B cell (primary cell): ENCODE data around the gene NDOR1. TPM values are rescaled to one million over a fixed set of nuclear protein-coding genes. Genes with fewer than 3 reads are reported as not detected.

ENCODE experiments used
- ATAC-seq: fragments of 200-7000 bp; cut with Tn5 transposase; one replicate; pipeline ENCODE4 v1.10.0; 2021; ENCODE audit warnings: low read depth, mild to moderate bottlenecking, moderate number of reproducible peaks, moderate library complexity
- CTCF ChIA-PET: fragments of 350-600 bp; sonication (Branson Sonifier 250); formaldehyde crosslinking; loops from one replicate; lab custom pipeline; 2021; ENCODE audit warnings: antibody characterized with exemption, inconsistent platforms; lab: Charles Lee
- POLR2A ChIA-PET: fragments of 350-600 bp; sonication (Branson Sonifier 250); formaldehyde crosslinking; loops from one replicate; lab custom pipeline; 2021; ENCODE audit warnings: antibody characterized with exemption; lab: Charles Lee
- DNase-seq: peaks from one replicate; pipeline ENCODE4 v3.0.0; 2013
- H2AFZ ChIP-seq: 2 replicates; pipeline ENCODE4 v1.6.1; 2012; ENCODE audit warnings: mild to moderate bottlenecking, low read depth, low read length; ENCODE audit not compliant: insufficient read depth, poor library complexity, severe bottlenecking
- H3K27ac ChIP-seq, 2 donors: 1 replicate in 1 of 2; 2 replicates in 1 of 2; pipeline ENCODE4 v1.5.1; 2012 to 2013; ENCODE audit warnings: low read length in 2 of 2, mild to moderate bottlenecking in 2 of 2, moderate library complexity in 1 of 2
- H3K27me3 ChIP-seq, 4 experiments: fragments of 200-600 bp in 1 of 4; sonication (generic) in 1 of 4; replicated peaks in 1 of 4; 1 replicate in 2 of 4; 2 replicates in 2 of 4; pipeline versions ENCODE4 v1.6.1 to v1.7.0; 2013 to 2016; ENCODE audit warnings: low read length in 3 of 4, mild to moderate bottlenecking in 2 of 4, mixed read lengths in 1 of 4, moderate library complexity in 1 of 4; ENCODE audit not compliant: insufficient read depth in 4 of 4, control insufficient read depth in 3 of 4; ENCODE audit errors: control extremely low read depth in 1 of 4
- H3K36me3 ChIP-seq, 2 experiments: replicated peaks in 1 of 2; 1 replicate in 1 of 2; 2 replicates in 1 of 2; pipeline versions ENCODE4 v1.6.1 to v1.7.1; 2013; ENCODE audit warnings: low read length in 1 of 2; ENCODE audit not compliant: insufficient read depth in 2 of 2, control insufficient read depth in 1 of 2; ENCODE audit errors: control extremely low read depth in 1 of 2, extremely low read depth in 1 of 2
- H3K4me1 ChIP-seq, 2 donors: fragments of 200-600 bp in 1 of 2; sonication (generic) in 1 of 2; 1 replicate in 1 of 2; 2 replicates in 1 of 2; pipeline versions ENCODE4 v1.5.1 to v1.6.1; 2013 to 2017; ENCODE audit warnings: low read length in 2 of 2; ENCODE audit not compliant: control insufficient read depth in 2 of 2, insufficient read depth in 2 of 2
- H3K4me2 ChIP-seq: replicated peaks from 2 replicates; pipeline ENCODE3; 2012; ENCODE audit warnings: mild to moderate bottlenecking, low read depth, low read length; ENCODE audit not compliant: poor library complexity, severe bottlenecking
- H3K4me3 ChIP-seq, 5 experiments: fragments of 200-600 bp in 1 of 5; sonication (generic) in 1 of 5; 1 replicate in 3 of 5; 2 replicates in 2 of 5; pipeline versions ENCODE4 v1.5.1 to v1.7.0; 2011 to 2016; ENCODE audit warnings: low read length in 4 of 5, mild to moderate bottlenecking in 4 of 5, low read depth in 2 of 5, control low read depth in 1 of 5, moderate library complexity in 1 of 5; ENCODE audit not compliant: insufficient read depth in 1 of 5; ENCODE audit errors: control extremely low read depth in 1 of 5, extremely low read depth in 1 of 5
- H3K79me2 ChIP-seq: fragments of 200-600 bp; sonication (generic); one replicate; pipeline ENCODE4 v1.6.0; 2016; ENCODE audit warnings: low read length; ENCODE audit not compliant: control insufficient read depth, insufficient read depth
- H3K9ac ChIP-seq: fragments of 200-600 bp; sonication (generic); 2 replicates; pipeline ENCODE4 v1.6.1; 2017; ENCODE audit warnings: mild to moderate bottlenecking, low read length, moderate library complexity
- H3K9me3 ChIP-seq, 3 donors: one replicate each; pipeline versions ENCODE4 v1.6.1 to v1.7.1; 2013; ENCODE audit warnings: low read length in 2 of 3; ENCODE audit not compliant: control insufficient read depth in 2 of 3, insufficient read depth in 1 of 3; ENCODE audit errors: control extremely low read depth in 1 of 3
- H4K20me1 ChIP-seq: 2 replicates; pipeline ENCODE4 v1.6.0; 2012; ENCODE audit warnings: mild to moderate bottlenecking, low read length; ENCODE audit not compliant: insufficient read depth, control insufficient read depth, poor library complexity, severe bottlenecking
- H3K27ac Mint-ChIP-seq: one replicate; pipeline ENCODE4 v1.8.0; 2021; ENCODE audit warnings: mixed read lengths
- H3K27me3 Mint-ChIP-seq: one replicate; pipeline ENCODE4 v1.8.0; 2021; ENCODE audit warnings: mixed read lengths
- H3K4me1 Mint-ChIP-seq: one replicate; pipeline ENCODE4 v1.8.0; 2021; ENCODE audit warnings: mixed read lengths
- H3K4me3 Mint-ChIP-seq: one replicate; pipeline ENCODE4 v1.8.0; 2021; ENCODE audit warnings: mixed read lengths
- H3K9me3 Mint-ChIP-seq: one replicate; pipeline ENCODE4 v1.8.0; 2022; ENCODE audit warnings: mixed read lengths; ENCODE audit not compliant: insufficient read depth
- CTCF ChIP-seq: fragments of 200-600 bp; IDR thresholded peaks from one replicate; pipeline ENCODE4 v1.8.0; 2022; ENCODE audit warnings: antibody characterized with exemption, mild to moderate bottlenecking
- EZH2 ChIP-seq: IDR thresholded peaks from 2 replicates; pipeline ENCODE4 v1.6.1; 2012; ENCODE audit warnings: borderline replicate concordance, low read depth, mild to moderate bottlenecking, moderate library complexity, low read length; ENCODE audit not compliant: insufficient read depth, poor library complexity, severe bottlenecking
- WGBS: methylation state at CpG from one replicate; pipeline ENCODE4 v1.1.5; 2013; ENCODE audit warnings: missing lambda C conversion rate; ENCODE audit not compliant: insufficient coverage; 5-methylcytosine and 5-hydroxymethylcytosine counted together
- intact Hi-C: fragments of 100-400 bp; cut with micrococcal nuclease; formaldehyde crosslinking; loops from one replicate; pipeline ENCODE4 v1.10.0; 2022
- polyA plus RNA-seq: library from polyadenylated mRNA; depleted of rRNA; stranded (reverse); fragments of >200 nt; gene quantifications from 2 replicates; pipeline ENCODE4 v1.2.3, GENCODE V29; 2012
- total RNA-seq, 2 donors: library from RNA; stranded (reverse); fragments of 120-200 nt in 1 of 2; gene quantifications; 1 replicate in 1 of 2; 2 replicates in 1 of 2; pipeline versions ENCODE4 v1.2.3 to v1.2.4, GENCODE V29; 2013 to 2022

NDOR1 gene
- total and polyA plus RNA-seq, 2 donors (not counting 1 experiment from before 2014, with no cell fraction given): 36.4 to 40.9 TPM

- Histone ChIP-seq H3K79me2 (no peaks in the 10 kb centered on the region), H3K4me1 (peaks cover 5 to 16% of the 10 kb centered on the region in 2 donors), H3K9me3 (no peaks in the 10 kb centered on the region), H3K9ac (no peak overlapping the region), H4K20me1 (no peaks in the 10 kb centered on the region), H2AFZ (no peak overlapping the region), H3K36me3 (no peaks in the 10 kb centered on the region), H3K4me2 (no peak overlapping the region), H3K27me3 (peaks cover 0 to 37% (median 2%) of the 10 kb centered on the region in 4 experiments), H3K4me3 (no peak overlapping the region), H3K27ac (no peak overlapping the region)
- Mint-ChIP-seq H3K27me3 (peaks cover 4% of the 10 kb centered on the region), H3K4me1 (peaks cover 6% of the 10 kb centered on the region), H3K27ac (no peak overlapping the region), H3K9me3 (no peaks in the 10 kb centered on the region), H3K4me3 (no peak overlapping the region)
- intact Hi-C loops: no loop called here
- ChIA-PET POLR2A (no interaction called here), CTCF (interaction anchor here (0.8 kb wide), 1 partner anchor 182 kb away, joined by 7 read pairs; no protein-coding TSS in a partner anchor)
- no peak for ATAC-seq
- DNase-seq: no peak
- TF ChIP-seq EZH2 (no peak), CTCF (no peak)
- 68% methylated on average over 27 of the region's 27 CpGs for WGBS
These were observed 23.7 kb downstream of the NDOR1 start for GRCh38 chr9:137228968-137229896.
